MCF 10A (cell line): ENCODE measurements around the gene STAM. TPM values are rescaled to one million over a fixed set of nuclear protein-coding genes. Genes with fewer than 3 reads are reported as not detected.

Experiments used
- Bru-seq: library from RNA; stranded (reverse); fragments of 400-500 nt; gene quantifications from one replicate; lab custom pipeline; 2021; lab: Mats Ljungman, UMichigan
- BruChase-seq, 2 experiments: library from RNA; stranded (reverse); fragments of 400-500 nt; gene quantifications; one replicate each; lab custom pipeline; 2021; lab: Mats Ljungman, UMichigan
- BruUV-seq: library from RNA; stranded (reverse); fragments of 400-500 nt; replicated peaks from 2 replicates; lab custom pipeline; 2021; lab: Mats Ljungman, UMichigan
- CTCF ChIA-PET: fragments of 300-600 bp; sonication (Branson Sonifier 250); formaldehyde crosslinking; extraction: SDS; loops from one replicate; lab custom pipeline; 2021; ENCODE audit warnings: antibody characterized with exemption, inconsistent platforms; lab: Yijun Ruan, JAX
- POLR2A ChIA-PET: fragments of 300-600, 350-650 bp; sonication (Branson Sonifier 250); formaldehyde crosslinking; extraction: SDS; loops from one replicate; lab custom pipeline; 2020; ENCODE audit warnings: antibody characterized with exemption, inconsistent platforms; lab: Yijun Ruan, JAX
- DNase-seq: peaks from one replicate; pipeline ENCODE4 v3.0.0-alpha.2; 2018; ENCODE audit not compliant: unreplicated experiment
- H3K27ac Mint-ChIP-seq: one replicate; pipeline ENCODE4 v1.8.0; 2022; ENCODE audit warnings: mild to moderate bottlenecking, low read depth, mixed read lengths; ENCODE audit not compliant: unreplicated experiment
- H3K27me3 Mint-ChIP-seq: one replicate; pipeline ENCODE4 v1.8.0; 2022; ENCODE audit warnings: mixed read lengths; ENCODE audit not compliant: insufficient read depth, unreplicated experiment
- H3K36me3 Mint-ChIP-seq: one replicate; pipeline ENCODE4 v1.8.0; 2022; ENCODE audit warnings: mild to moderate bottlenecking, moderate library complexity, mixed read lengths; ENCODE audit not compliant: insufficient read depth, unreplicated experiment
- H3K4me1 Mint-ChIP-seq: one replicate; pipeline ENCODE4 v1.8.0; 2022; ENCODE audit warnings: mixed read lengths; ENCODE audit not compliant: insufficient read depth, unreplicated experiment
- H3K4me3 Mint-ChIP-seq: one replicate; pipeline ENCODE4 v1.8.0; 2022; ENCODE audit warnings: mild to moderate bottlenecking, moderate library complexity, mixed read lengths; ENCODE audit not compliant: unreplicated experiment
- H3K9me3 Mint-ChIP-seq: one replicate; pipeline ENCODE4 v1.8.0; 2022; ENCODE audit warnings: mixed read lengths; ENCODE audit not compliant: unreplicated experiment
- CTCF ChIP-seq: fragments of 200-600 bp; IDR thresholded peaks from one replicate; pipeline ENCODE4 v1.8.0; 2022; ENCODE audit warnings: antibody characterized with exemption, mild to moderate bottlenecking; ENCODE audit not compliant: unreplicated experiment
- intact Hi-C: fragments of 100-400 bp; cut with micrococcal nuclease; formaldehyde crosslinking; loops from 2 replicates; pipeline ENCODE4 v1.14.1; 2022
- long read RNA-seq: library from polyadenylated mRNA; stranded (forward); transcript quantifications from one replicate; pipeline ENCODE4 v2.0.0, GENCODE V29; 2022
- total RNA-seq: library from RNA; stranded (reverse); gene quantifications from 2 replicates; pipeline ENCODE4 v1.2.3, GENCODE V29; 2022

The STAM gene
- total RNA-seq (35.4 and 55.5 TPM in 2 replicates), Bru-seq, nascent RNA (percentile 94 among the genes with signal in this experiment), BruChase-seq, experiment 1, labeled RNA remaining after a 6-hour chase (percentile 91 among the genes with signal in this experiment), BruChase-seq, experiment 2, labeled RNA remaining after a 2-hour chase (percentile 92 among the genes with signal in this experiment)
- long read RNA-seq, transcript STAM-202 (14 exons, 2,972 nt), result major isoform, 92 of 104 reads
- long read RNA-seq, partial matches to known transcripts, result 3 of 104 reads
- long read RNA-seq, other reads (novel, unspliced or antisense), result 9 of 104 reads

GRCh38 chr10:17643755-17644484 is at the start of gene STAM:
Gene STAM (plus strand): TSS chr10:17644151. CDS start chr10:17644340, 189 bp downstream.
- H3K27me3 Mint-ChIP-seq, result no peaks in the 10 kb centered on the region
- TF ChIP-seq CTCF, result no peak
- CTCF ChIA-PET, result interaction anchor here (0.6 to 3.7 kb wide), 7 partner anchors 21 to 442 kb away, joined by 3 to 33 read pairs (median 5); partner anchors contain the start of gene HACD1
- peak within 1 kb of the TSS; percentile 100 for H3K27ac Mint-ChIP-seq
- peaks cover 12% of the 10 kb centered on the region for H3K4me1 Mint-ChIP-seq
- BruUV-seq, result no TSS peak
- peak; percentile 91 for DNase-seq
- intact Hi-C loops, result loop anchor here (1.0 kb wide), 1 partner anchor 27 kb away; the partner anchor contains the start of gene HACD1
- H3K9me3 Mint-ChIP-seq, result no peaks in the 10 kb centered on the region
- H3K36me3 Mint-ChIP-seq, result peaks cover 9% of the 10 kb centered on the region
- peak within 1 kb of the TSS; percentile 95 for H3K4me3 Mint-ChIP-seq
- POLR2A ChIA-PET, result interaction anchor here (0.6 to 6.3 kb wide), 45 partner anchors 9 to 1784 kb away, joined by 3 to 151 read pairs (median 4); partner anchors contain the start of genes ARL5B, HACD1, MINDY3 and RSU1

- ChIA-PET POLR2A (interaction anchor here (0.6 to 0.8 kb wide), 3 partner anchors 11 to 784 kb away, joined by 3 read pairs; no protein-coding TSS in a partner anchor), CTCF (interaction anchor here (1.2 to 2.3 kb wide), 4 partner anchors 9 to 307 kb away, joined by 3 to 10 read pairs (median 4); no protein-coding TSS in a partner anchor)
- H3K4me3 Mint-ChIP-seq, result no peak overlapping the region
- no peak overlapping the region for H3K27ac Mint-ChIP-seq
- H3K4me1 Mint-ChIP-seq, result no peaks in the 10 kb centered on the region
- no peak for DNase-seq
- intact Hi-C loops, result loop anchor here (5.0 kb wide), 2 partner anchors 190 to 770 kb away; no protein-coding TSS in a partner anchor
- peaks cover 21% of the 10 kb centered on the region for H3K36me3 Mint-ChIP-seq
- no peaks in the 10 kb centered on the region for H3K27me3 Mint-ChIP-seq
- no TSS peak for BruUV-seq
- H3K9me3 Mint-ChIP-seq, result no peaks in the 10 kb centered on the region
- TF ChIP-seq CTCF, result no peak
These were observed 46.6 kb upstream of the STAM start for GRCh38 chr10:17597386-17597785.

DNA sequence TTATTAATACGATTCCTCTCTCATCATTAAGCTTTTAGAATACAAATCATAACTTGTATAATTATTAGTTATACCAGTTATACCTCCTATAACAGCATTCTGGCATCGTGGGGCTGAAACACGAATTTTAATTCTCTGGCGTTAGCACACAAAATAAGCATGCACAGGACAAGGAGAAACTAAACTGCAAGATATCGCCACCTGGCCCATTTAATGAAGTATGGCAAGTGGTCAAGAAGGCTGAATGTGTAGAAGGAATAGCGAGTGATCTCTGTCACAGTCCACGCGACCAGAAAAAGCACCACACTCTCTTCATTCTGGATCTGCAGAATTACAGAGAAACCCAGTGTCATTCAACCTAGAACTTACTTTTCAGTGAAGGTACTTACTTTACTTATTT is 44.9 kb upstream of the STAM start:
- TF ChIP-seq CTCF, result peak; percentile 30
- no peak overlapping the region for H3K4me3 Mint-ChIP-seq
- H3K27ac Mint-ChIP-seq, result no peak overlapping the region
- H3K36me3 Mint-ChIP-seq, result peaks cover 16% of the 10 kb centered on the region
- DNase-seq, result peak; percentile 53
- intact Hi-C loops, result loop anchor here (1.0 to 5.0 kb wide), 5 partner anchors 146 to 772 kb away; no protein-coding TSS in a partner anchor
- no peaks in the 10 kb centered on the region for H3K4me1 Mint-ChIP-seq
- no peaks in the 10 kb centered on the region for H3K27me3 Mint-ChIP-seq
- BruUV-seq, result no TSS peak
- no peaks in the 10 kb centered on the region for H3K9me3 Mint-ChIP-seq
- ChIA-PET CTCF (interaction anchor here (0.6 to 4.5 kb wide), 4 partner anchors 166 to 754 kb away, joined by 3 to 27 read pairs (median 4); no protein-coding TSS in a partner anchor), POLR2A (no interaction called here)
